ENCODE results near the gene PIK3R1.

- no peak for TF ChIP-seq CTCF (optimal IDR thresholded peaks at IDR 0.05 in 1 of 3, IDR thresholded peaks at IDR 0.05 in 1 of 3, conservative IDR thresholded peaks at IDR 0.05 in 1 of 3; ENCODE audit: extremely low read depth in 1 of 3, insufficient read depth in 2 of 3, low read length in 3 of 3)
- TF ChIP-seq EZH2 (IDR thresholded peaks at IDR 0.05; ENCODE audit: low read length): no peak
Measured at GRCh38 chr5:68269820-68270219, 54.3 kb downstream of the PIK3R1 start.

All from keratinocyte (primary cell).